AG04450 (cell line): ENCODE results near the gene SLC20A1. TPM values are rescaled to one million over a fixed set of nuclear protein-coding genes. Genes with fewer than 3 reads are reported as not detected.

Experiments used
- CTCF ChIA-PET: fragments of 300-600, 350-600 bp; formaldehyde crosslinking; extraction: SDS; loops from one replicate; lab custom pipeline; 2022; ENCODE audit warnings: antibody characterized with exemption, inconsistent platforms; lab: Charles Lee
- POLR2A ChIA-PET: fragments of 350-600 bp; formaldehyde crosslinking; extraction: SDS; loops from one replicate; lab custom pipeline; 2021; ENCODE audit warnings: antibody characterized with exemption, inconsistent platforms; lab: Yijun Ruan, JAX
- DNase-seq: peaks from one replicate; pipeline ENCODE4 v3.0.0-alpha.2; 2011; ENCODE audit warnings: low read depth, low spot score
- H3K27ac ChIP-seq: one replicate; pipeline ENCODE4 v1.5.1; 2012; ENCODE audit warnings: low read depth, low read length, control low read depth
- H3K27me3 ChIP-seq: one replicate; pipeline ENCODE4 v1.6.0; 2012; ENCODE audit warnings: low read length; ENCODE audit not compliant: control insufficient read depth, insufficient read depth
- H3K4me3 ChIP-seq: 2 replicates; pipeline ENCODE4 v1.5.1; 2011; ENCODE audit warnings: mild to moderate bottlenecking, low read depth, low read length, control low read depth
- H3K9me3 ChIP-seq: 2 replicates; pipeline ENCODE4 v1.5.1; 2012; ENCODE audit warnings: low read length; ENCODE audit not compliant: control insufficient read depth, insufficient read depth
- polyA plus RNA-seq: library from polyadenylated mRNA; depleted of rRNA; stranded (reverse); fragments of >200 nt; gene quantifications from 2 replicates; pipeline ENCODE4 v1.2.3, GENCODE V29; 2011
- TF ChIP-seq, protein P1 (sequence below): IDR thresholded peaks from 2 replicates; pipeline ENCODE4 v1.5.1; 2011; ENCODE audit warnings: low read depth, low read length, control low read depth, inconsistent platforms

The SLC20A1 gene
- polyA plus RNA-seq, 1 experiment: 74.8 TPM

DNA sequence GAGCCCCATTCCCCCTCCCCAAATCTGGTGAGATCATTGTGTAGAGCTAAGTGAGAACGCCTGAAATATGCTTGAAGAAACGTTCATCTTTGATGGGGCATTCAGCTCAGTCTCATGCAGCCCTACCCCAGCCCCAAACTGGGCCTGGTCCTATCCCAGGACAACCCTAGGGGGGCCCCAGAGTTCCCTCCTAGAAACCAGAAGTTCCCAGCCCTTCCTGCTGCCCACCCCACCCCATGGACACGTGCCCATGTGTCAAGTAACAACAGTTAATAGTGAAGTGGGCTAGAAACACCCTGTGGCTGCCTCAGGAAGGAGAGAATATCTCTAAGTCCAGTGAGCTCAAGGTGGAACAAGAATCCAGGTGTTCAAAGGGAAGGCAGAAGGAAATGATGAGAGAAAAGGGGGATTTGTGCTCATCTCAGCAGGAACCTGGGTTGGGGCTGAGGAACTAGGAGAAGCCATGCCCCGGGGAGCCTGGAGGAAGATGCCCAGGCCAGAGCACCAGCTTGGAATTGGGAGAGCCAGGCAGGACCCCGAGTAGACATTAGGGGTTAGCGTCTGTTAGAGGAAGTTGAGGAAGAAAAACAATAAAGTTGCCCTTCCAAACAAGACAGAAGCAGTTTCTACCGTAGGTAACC lies 20.1 kb upstream of the SLC20A1 start:
- TF ChIP-seq, protein P1, sequence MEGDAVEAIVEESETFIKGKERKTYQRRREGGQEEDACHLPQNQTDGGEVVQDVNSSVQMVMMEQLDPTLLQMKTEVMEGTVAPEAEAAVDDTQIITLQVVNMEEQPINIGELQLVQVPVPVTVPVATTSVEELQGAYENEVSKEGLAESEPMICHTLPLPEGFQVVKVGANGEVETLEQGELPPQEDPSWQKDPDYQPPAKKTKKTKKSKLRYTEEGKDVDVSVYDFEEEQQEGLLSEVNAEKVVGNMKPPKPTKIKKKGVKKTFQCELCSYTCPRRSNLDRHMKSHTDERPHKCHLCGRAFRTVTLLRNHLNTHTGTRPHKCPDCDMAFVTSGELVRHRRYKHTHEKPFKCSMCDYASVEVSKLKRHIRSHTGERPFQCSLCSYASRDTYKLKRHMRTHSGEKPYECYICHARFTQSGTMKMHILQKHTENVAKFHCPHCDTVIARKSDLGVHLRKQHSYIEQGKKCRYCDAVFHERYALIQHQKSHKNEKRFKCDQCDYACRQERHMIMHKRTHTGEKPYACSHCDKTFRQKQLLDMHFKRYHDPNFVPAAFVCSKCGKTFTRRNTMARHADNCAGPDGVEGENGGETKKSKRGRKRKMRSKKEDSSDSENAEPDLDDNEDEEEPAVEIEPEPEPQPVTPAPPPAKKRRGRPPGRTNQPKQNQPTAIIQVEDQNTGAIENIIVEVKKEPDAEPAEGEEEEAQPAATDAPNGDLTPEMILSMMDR: no peak
- H3K27me3 ChIP-seq: no peaks in the 10 kb centered on the region
- H3K27ac ChIP-seq: peak overlapping the region; percentile 95
- DNase-seq: no peak
- no peak overlapping the region for H3K4me3 ChIP-seq
- ChIA-PET CTCF (interaction anchor here (0.5 to 10.7 kb wide), 17 partner anchors 9 to 316 kb away, joined by 3 to 151 read pairs (median 6); partner anchors contain the start of gene SLC20A1), POLR2A (interaction anchor here (1.3 to 1.4 kb wide), 2 partner anchors 88 to 99 kb away, joined by 3 to 4 read pairs; no protein-coding TSS in a partner anchor)
- no peaks in the 10 kb centered on the region for H3K9me3 ChIP-seq

DNA sequence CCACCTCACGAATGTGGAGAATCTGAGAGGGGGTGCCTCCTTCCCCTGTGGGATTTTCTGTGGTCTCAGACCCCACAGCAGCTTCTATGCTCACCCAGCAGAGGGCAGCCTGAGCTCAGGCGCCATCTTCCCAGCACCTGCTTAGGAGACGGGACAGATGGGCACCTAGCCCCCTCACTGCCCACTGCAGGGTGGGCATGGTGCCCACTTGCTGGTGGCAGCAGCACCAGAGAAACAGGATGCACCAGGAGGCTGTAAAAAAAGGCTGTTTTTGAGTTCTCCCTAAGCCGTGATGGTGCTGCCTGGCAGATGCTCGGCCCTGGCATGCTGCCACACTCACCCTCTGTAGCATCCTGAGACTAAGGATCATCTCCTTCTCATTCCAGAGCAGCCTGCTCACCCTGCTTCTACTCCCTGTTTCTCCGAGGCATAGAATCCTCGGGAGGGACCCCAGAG lies 19.1 kb upstream of the SLC20A1 start:
- no peak for DNase-seq
- ChIA-PET CTCF (interaction anchor here (0.6 to 10.7 kb wide), 26 partner anchors 10 to 332 kb away, joined by 3 to 151 read pairs (median 5); partner anchors contain the start of gene SLC20A1), POLR2A (interaction anchor here (0.5 to 3.3 kb wide), 8 partner anchors 14 to 127 kb away, joined by 3 to 31 read pairs (median 4); partner anchors contain the start of gene SLC20A1)
- H3K4me3 ChIP-seq: peak overlapping the region; percentile 35
- H3K9me3 ChIP-seq: no peaks in the 10 kb centered on the region
- TF ChIP-seq, protein P1: peak; percentile 93
- H3K27me3 ChIP-seq: no peaks in the 10 kb centered on the region
- peak overlapping the region; percentile 95 for H3K27ac ChIP-seq

DNA sequence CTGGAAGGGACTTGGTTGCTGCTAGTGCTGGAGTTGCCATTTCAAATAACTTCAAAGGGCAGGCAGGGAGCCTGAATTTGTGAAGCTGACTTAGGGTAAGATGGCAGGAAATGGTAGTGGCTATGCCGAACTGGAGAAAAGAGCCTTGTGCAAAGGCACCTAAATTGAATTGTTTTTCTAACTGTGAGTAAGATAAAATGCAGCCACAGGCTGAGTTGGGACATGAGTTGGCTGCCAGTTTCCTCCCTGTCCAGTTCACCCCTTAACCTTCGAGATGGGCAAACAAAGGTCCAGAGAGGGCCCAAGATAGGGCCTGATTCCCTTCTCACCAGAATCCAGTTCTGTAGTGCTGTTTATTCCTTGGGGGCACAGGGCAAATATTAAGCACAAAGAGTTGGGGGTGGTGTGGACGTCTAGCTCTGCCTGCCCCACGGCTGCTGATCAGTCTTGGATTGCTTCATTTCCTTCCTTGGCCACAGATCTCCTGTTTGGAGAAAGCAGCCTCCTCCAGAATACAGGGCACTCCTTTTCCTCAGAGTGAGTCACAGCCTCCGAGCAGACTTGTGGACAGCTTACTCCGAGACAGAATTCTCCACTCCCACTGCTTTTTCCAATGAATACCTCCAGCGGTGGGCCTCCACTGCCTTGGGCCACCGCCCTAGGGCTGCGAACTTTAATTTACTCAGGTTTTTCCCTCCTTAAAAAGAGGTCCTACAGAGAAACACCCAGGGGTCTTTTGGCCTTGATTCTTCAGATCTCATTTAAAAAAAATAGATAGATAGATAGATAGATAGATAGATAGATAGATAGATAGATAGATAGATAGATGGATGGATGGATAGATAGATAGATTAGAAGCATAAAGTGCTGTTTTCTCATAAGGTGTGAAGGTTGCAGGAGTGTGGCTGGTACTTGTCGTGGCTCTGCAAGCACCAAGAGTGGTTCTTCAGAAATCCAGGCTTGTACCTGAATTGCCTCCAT lies 18.4 kb upstream of the SLC20A1 start:
- Histone ChIP-seq H3K4me3 (peak overlapping the region; percentile 35), H3K27me3 (no peaks in the 10 kb centered on the region), H3K9me3 (no peaks in the 10 kb centered on the region), H3K27ac (peak overlapping the region; percentile 95)
- ChIA-PET POLR2A (interaction anchor here (0.5 to 3.3 kb wide), 9 partner anchors 14 to 126 kb away, joined by 3 to 31 read pairs (median 5); partner anchors contain the start of gene SLC20A1), CTCF (interaction anchor here (0.7 to 10.7 kb wide), 24 partner anchors 11 to 332 kb away, joined by 3 to 151 read pairs (median 5); partner anchors contain the start of gene SLC20A1)
- TF ChIP-seq, protein P1: no peak
- DNase-seq: peak; percentile 88

DNA sequence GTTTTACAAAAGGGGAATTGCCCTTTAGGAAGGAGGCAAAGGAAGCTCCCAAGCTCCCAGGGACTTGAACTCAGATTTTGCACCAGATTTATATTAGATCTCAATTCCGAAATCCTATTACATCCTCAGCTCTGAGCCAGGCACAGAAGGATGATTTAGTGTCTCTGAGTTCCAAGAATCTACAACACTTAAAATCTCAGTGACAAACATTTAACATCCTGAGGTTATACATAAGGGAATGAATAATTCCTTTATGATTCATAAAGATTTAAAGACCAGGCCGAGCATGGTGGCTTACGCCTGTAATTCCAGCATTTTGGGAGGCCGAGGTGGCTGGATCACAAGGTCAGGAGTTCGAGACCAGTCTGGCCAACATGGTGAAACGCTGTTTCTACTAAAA lies 16.5 kb upstream of the SLC20A1 start:
- POLR2A ChIA-PET: interaction anchor here (3.3 kb wide), 1 partner anchor 16 kb away, joined by 31 read pairs; the partner anchor contains the start of gene SLC20A1
- CTCF ChIA-PET: interaction anchor here (0.8 to 10.7 kb wide), 5 partner anchors 8 to 313 kb away, joined by 3 to 151 read pairs (median 7); no protein-coding TSS in a partner anchor
- H3K27ac ChIP-seq: no peak overlapping the region

More for the DNA sequence above, 16.5 kb upstream of the SLC20A1 start:
- no peaks in the 10 kb centered on the region for H3K9me3 ChIP-seq
- DNase-seq: no peak
- TF ChIP-seq, protein P1: no peak
- no peak overlapping the region for H3K4me3 ChIP-seq
- no peaks in the 10 kb centered on the region for H3K27me3 ChIP-seq
